Measurements from ENCODE around the gene ITK.

The ITK gene

DNA sequence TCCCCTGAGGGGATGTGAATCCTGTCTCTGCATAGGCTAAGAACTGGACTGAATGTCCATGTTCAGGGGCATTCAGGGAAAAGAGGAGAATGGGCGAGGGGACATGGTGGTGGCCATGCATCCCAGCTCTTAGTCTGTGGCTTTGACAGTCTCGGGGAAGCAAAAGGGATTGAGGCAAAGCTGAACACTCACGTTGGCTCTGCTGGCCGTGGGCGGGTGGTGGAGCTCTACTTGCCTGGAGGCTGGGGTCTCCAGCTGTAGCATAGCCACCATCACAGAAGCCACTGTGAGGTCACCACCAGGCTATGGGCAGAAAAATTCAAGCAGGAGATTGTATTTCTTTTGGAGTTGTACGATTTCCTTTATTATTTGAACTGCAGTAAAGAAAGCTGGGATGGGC is 18.6 kb upstream of the ITK start:
- TF ChIP-seq CTCF (conservative IDR thresholded peaks at IDR 0.05; ENCODE audit: low read depth, low read length): no peak

GRCh38 chr5:157162919-157163510 is 17.6 kb upstream of the ITK start:
- Histone ChIP-seq H3K79me2 (ENCODE audit: insufficient read depth, low read depth) (no peaks in the 10 kb centered on the region), H3K27ac (no peak overlapping the region), H3K9ac (no peak overlapping the region), H3K4me2 (no peak overlapping the region), H3K4me1 (ENCODE audit: low read depth, poor library complexity, severe bottlenecking) (no peaks in the 10 kb centered on the region), H4K20me1 (ENCODE audit: insufficient read depth) (no peaks in the 10 kb centered on the region), H3K27me3 (ENCODE audit: insufficient read depth, low read depth) (no peaks in the 10 kb centered on the region), H3K36me3 (ENCODE audit: insufficient read depth) (no peaks in the 10 kb centered on the region), H3K4me3 (IDR thresholded peaks at IDR 0.05; ENCODE audit: insufficient read depth, low read depth, low read length) (no peak overlapping the region), H2AFZ (ENCODE audit: low read depth) (no peak overlapping the region)
- TF ChIP-seq CTCF (conservative IDR thresholded peaks at IDR 0.05; ENCODE audit: low read depth, low read length): no peak

More for the DNA sequence above, 18.6 kb upstream of the ITK start:
- Histone ChIP-seq H3K4me3 (IDR thresholded peaks at IDR 0.05; ENCODE audit: insufficient read depth, low read depth, low read length) (no peak overlapping the region), H4K20me1 (ENCODE audit: insufficient read depth) (no peaks in the 10 kb centered on the region), H3K27me3 (ENCODE audit: insufficient read depth, low read depth) (no peaks in the 10 kb centered on the region), H2AFZ (ENCODE audit: low read depth) (no peak overlapping the region), H3K9ac (no peak overlapping the region), H3K4me1 (ENCODE audit: low read depth, poor library complexity, severe bottlenecking) (no peaks in the 10 kb centered on the region), H3K4me2 (no peak overlapping the region), H3K27ac (no peak overlapping the region), H3K36me3 (ENCODE audit: insufficient read depth) (no peaks in the 10 kb centered on the region), H3K79me2 (ENCODE audit: insufficient read depth, low read depth) (no peaks in the 10 kb centered on the region)

GRCh38 chr5:157164521-157164920 is 16.1 kb upstream of the ITK start:
- Histone ChIP-seq H3K4me1 (ENCODE audit: low read depth, poor library complexity, severe bottlenecking) (no peaks in the 10 kb centered on the region), H3K4me2 (no peak overlapping the region), H3K79me2 (ENCODE audit: insufficient read depth, low read depth) (no peaks in the 10 kb centered on the region), H2AFZ (ENCODE audit: low read depth) (no peak overlapping the region), H3K4me3 (IDR thresholded peaks at IDR 0.05; ENCODE audit: insufficient read depth, low read depth, low read length) (no peak overlapping the region), H3K27me3 (ENCODE audit: insufficient read depth, low read depth) (no peaks in the 10 kb centered on the region), H4K20me1 (ENCODE audit: insufficient read depth) (no peaks in the 10 kb centered on the region), H3K36me3 (ENCODE audit: insufficient read depth) (no peaks in the 10 kb centered on the region), H3K27ac (no peak overlapping the region), H3K9ac (no peak overlapping the region)
- no peak for TF ChIP-seq CTCF (conservative IDR thresholded peaks at IDR 0.05; ENCODE audit: low read depth, low read length)

DNA sequence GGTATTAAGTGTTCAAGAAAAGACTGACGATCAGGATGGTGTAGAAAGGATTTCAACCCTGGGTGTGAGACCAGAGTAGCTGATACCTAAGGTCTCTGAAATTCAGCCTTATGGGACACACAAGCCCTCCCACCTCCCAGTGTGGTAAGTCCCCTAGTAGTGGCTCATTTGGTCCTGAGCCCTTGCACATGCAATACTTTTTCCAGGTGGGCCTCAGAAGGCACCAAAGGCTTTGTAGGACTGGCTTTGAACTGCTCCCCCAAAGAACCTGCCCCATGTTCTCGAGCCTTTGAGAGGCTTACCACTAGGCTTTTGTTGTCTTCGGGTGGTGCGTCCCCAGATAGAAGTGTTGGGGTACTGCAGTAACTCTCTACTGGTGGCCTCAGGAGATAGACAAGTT is 15.4 kb upstream of the ITK start:
- no peaks in the 10 kb centered on the region for H3K36me3 ChIP-seq (ENCODE audit: insufficient read depth)
- no peaks in the 10 kb centered on the region for H4K20me1 ChIP-seq (ENCODE audit: insufficient read depth)
- H2AFZ ChIP-seq (ENCODE audit: low read depth): no peak overlapping the region
- H3K27ac ChIP-seq: no peak overlapping the region
- no peak for TF ChIP-seq CTCF (conservative IDR thresholded peaks at IDR 0.05; ENCODE audit: low read depth, low read length)
- no peak overlapping the region for H3K9ac ChIP-seq
- H3K79me2 ChIP-seq (ENCODE audit: insufficient read depth, low read depth): no peaks in the 10 kb centered on the region
- no peaks in the 10 kb centered on the region for H3K27me3 ChIP-seq (ENCODE audit: insufficient read depth, low read depth)
- no peak overlapping the region for H3K4me2 ChIP-seq
- no peaks in the 10 kb centered on the region for H3K4me1 ChIP-seq (ENCODE audit: low read depth, poor library complexity, severe bottlenecking)
- H3K4me3 ChIP-seq (IDR thresholded peaks at IDR 0.05; ENCODE audit: insufficient read depth, low read depth, low read length): no peak overlapping the region
